Sigmoid colon (tissue), 4 donors: ENCODE measurements around the gene SLC8A3.

Source experiments
- POLR2A ChIP-seq, 2 donors: fragments of 450-650 bp; IDR thresholded peaks; one replicate each; pipeline ENCODE4 v1.6.1; 2016; ENCODE audit warnings: antibody characterized with exemption in 2 of 2, mild to moderate bottlenecking in 2 of 2, moderate library complexity in 2 of 2
- POLR2AphosphoS5 ChIP-seq, 4 donors: sonication (generic); formaldehyde crosslinking; IDR thresholded peaks; one replicate each; pipeline ENCODE4 v1.6.1; 2017; ENCODE audit warnings: antibody characterized with exemption in 4 of 4
- TF ChIP-seq, protein P1 (sequence below), 4 experiments: fragments of 450-650 bp in 3 of 4; fragments of 200-600 bp in 1 of 4; IDR thresholded peaks; one replicate each; pipeline ENCODE4 v1.5.1; 2016 to 2019; ENCODE audit warnings: antibody characterized with exemption in 4 of 4, mild to moderate bottlenecking in 3 of 4, moderate library complexity in 2 of 4

- TF ChIP-seq, protein P1, sequence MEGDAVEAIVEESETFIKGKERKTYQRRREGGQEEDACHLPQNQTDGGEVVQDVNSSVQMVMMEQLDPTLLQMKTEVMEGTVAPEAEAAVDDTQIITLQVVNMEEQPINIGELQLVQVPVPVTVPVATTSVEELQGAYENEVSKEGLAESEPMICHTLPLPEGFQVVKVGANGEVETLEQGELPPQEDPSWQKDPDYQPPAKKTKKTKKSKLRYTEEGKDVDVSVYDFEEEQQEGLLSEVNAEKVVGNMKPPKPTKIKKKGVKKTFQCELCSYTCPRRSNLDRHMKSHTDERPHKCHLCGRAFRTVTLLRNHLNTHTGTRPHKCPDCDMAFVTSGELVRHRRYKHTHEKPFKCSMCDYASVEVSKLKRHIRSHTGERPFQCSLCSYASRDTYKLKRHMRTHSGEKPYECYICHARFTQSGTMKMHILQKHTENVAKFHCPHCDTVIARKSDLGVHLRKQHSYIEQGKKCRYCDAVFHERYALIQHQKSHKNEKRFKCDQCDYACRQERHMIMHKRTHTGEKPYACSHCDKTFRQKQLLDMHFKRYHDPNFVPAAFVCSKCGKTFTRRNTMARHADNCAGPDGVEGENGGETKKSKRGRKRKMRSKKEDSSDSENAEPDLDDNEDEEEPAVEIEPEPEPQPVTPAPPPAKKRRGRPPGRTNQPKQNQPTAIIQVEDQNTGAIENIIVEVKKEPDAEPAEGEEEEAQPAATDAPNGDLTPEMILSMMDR (IDR thresholded peaks at IDR 0.05) = no peak
- TF ChIP-seq POLR2AphosphoS5 (IDR thresholded peaks at IDR 0.05) (no peak), POLR2A (IDR thresholded peaks at IDR 0.05) (no peak)
Measured at GRCh38 chr14:70032016-70032415, 156.7 kb downstream of the SLC8A3 start.
